ENCODE measurements around the gene OSBPL9. TPM values are rescaled to one million over a fixed set of nuclear protein-coding genes. Genes with fewer than 3 reads are reported as not detected.

OSBPL9 gene, protein sequence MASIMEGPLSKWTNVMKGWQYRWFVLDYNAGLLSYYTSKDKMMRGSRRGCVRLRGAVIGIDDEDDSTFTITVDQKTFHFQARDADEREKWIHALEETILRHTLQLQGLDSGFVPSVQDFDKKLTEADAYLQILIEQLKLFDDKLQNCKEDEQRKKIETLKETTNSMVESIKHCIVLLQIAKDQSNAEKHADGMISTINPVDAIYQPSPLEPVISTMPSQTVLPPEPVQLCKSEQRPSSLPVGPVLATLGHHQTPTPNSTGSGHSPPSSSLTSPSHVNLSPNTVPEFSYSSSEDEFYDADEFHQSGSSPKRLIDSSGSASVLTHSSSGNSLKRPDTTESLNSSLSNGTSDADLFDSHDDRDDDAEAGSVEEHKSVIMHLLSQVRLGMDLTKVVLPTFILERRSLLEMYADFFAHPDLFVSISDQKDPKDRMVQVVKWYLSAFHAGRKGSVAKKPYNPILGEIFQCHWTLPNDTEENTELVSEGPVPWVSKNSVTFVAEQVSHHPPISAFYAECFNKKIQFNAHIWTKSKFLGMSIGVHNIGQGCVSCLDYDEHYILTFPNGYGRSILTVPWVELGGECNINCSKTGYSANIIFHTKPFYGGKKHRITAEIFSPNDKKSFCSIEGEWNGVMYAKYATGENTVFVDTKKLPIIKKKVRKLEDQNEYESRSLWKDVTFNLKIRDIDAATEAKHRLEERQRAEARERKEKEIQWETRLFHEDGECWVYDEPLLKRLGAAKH
- total RNA-seq (10 to 100 TPM; 39.8 to 50.7 (median 43.4) TPM), total RNA-seq (32.7 to 100 (median 80.8) reads per million in 29 experiments)
- 53.4 TPM for total RNA-seq (2013)

DNA sequence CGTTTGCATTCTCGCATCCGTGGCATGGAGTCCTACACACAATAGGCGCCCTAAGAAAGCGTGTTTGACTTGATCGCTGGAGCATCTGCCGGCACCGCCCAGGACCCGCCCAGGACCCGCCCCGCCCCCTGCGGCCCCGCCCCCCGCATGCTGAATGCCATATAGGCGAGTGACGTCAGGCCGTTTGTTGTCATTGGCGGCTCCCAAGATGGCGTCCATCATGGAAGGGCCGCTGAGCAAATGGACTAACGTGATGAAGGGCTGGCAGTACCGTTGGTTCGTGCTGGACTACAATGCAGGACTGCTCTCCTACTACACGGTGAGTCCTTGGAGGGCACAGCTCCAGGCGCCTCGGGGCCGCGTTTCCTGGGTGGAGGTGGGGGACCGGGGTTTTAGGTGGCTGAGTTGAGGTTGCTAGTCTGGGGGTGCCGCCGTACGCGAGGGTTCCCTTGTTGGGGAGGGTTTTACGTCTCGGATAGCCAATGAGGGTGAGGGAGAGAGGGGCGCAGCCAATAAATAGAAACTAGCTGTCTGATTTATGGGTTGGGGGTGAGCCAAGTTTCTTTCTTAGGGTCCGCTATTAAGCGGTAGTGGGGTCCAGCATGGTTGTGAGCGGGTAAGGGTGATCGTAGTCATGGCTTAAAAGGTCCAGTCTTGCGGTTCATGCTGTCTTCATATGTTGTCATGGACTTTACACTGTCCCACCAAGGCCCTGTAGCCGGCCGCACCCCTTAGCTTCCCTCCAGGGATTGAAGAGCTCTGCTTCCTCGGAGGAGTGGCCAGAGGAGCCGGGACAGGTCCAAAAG is at the start of gene OSBPL9:
TSS of gene OSBPL9 (plus strand) at position 190 of the 806 bp plus-strand sequence. CDS start at position 209, 19 bp downstream.
- WGBS (ENCODE audit: insufficient coverage), result 1% methylated on average over 35 of the region's 45 CpGs
- peak; percentile 93 to 95 (median 94) for ATAC-seq (replicated peaks in 1 of 4)
- H3K4me1 ChIP-seq (ENCODE audit: control insufficient read depth in 1 of 2, extremely low read depth in 1 of 2, insufficient read depth in 2 of 2, low read length in 2 of 2), result peaks cover 9 to 15% of the 10 kb centered on the region in 2 experiments
- Mint-ChIP-seq H3K36me3 (peaks cover 4% of the 10 kb centered on the region), H3K4me3 (peak within 1 kb of the TSS; percentile 98 to 99 (median 99)), H3K27ac (peak within 1 kb of the TSS; percentile 96 to 97), H3K4me1 (peaks cover 44 to 57% (median 47%) of the 10 kb centered on the region in 3 donors), H3K9me3 (no peaks in the 10 kb centered on the region), H3K27me3 (no peaks in the 10 kb centered on the region)
- peak within 1 kb of the TSS; percentile 75 to 89 for H3K4me3 ChIP-seq (ENCODE audit: control insufficient read depth in 1 of 2, extremely low read depth in 1 of 2, low read length in 1 of 2)
- H3K36me3 ChIP-seq (ENCODE audit: control insufficient read depth in 2 of 2, extremely low read depth in 1 of 2, insufficient read depth in 1 of 2, low read length in 1 of 2), result no peaks in the 10 kb centered on the region
- CTCF ChIA-PET, result interaction anchor here in 1 of 2 donors (0.5 to 0.6 kb wide), 3 partner anchors 98 to 1308 kb away, joined by 3 read pairs; partner anchors contain the start of gene EPS15
- H3K9me3 ChIP-seq, result no peaks in the 10 kb centered on the region
- H3K27me3 ChIP-seq (replicated peaks in 1 of 2; ENCODE audit: control insufficient read depth in 2 of 2, extremely low read depth in 1 of 2, insufficient read depth in 2 of 2, low read length in 1 of 2), result no peaks in the 10 kb centered on the region
- POLR2A ChIA-PET, result interaction anchor here in 1 of 2 donors (1.1 kb wide), 1 partner anchor 102 kb away, joined by 3 read pairs; no protein-coding TSS in a partner anchor
- H3K27ac ChIP-seq (ENCODE audit: low read length), result peak within 1 kb of the TSS; percentile 59
- DNase-seq, result peak; percentile 76 to 95 (median 87)

DNA sequence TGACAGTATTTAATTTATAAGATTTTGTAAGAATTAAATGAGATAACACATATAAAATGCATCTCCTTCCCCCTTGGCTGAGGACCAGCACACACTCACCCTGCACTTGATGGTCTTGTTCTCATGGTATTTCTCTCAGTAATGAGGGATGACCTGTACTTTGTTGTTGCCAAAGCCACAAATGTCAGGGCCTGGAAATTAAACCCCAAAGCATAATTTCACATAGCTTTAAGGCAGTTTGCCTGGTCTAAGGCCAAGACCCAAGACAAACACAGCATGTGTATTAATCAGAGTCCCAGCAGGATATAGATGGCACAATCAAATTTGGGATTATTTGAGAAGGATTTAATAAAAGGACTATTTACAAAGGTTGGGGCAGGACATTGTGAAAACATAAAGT is 49.2 kb upstream of the OSBPL9 start:
- Mint-ChIP-seq H3K36me3 (no peaks in the 10 kb centered on the region), H3K27ac (peak overlapping the region in 1 of 2 donors; percentile 25), H3K9me3 (no peaks in the 10 kb centered on the region), H3K27me3 (no peaks in the 10 kb centered on the region), H3K4me1 (peaks cover 29 to 47% (median 45%) of the 10 kb centered on the region in 3 donors), H3K4me3 (no peak overlapping the region)
- no peaks in the 10 kb centered on the region for H3K36me3 ChIP-seq (ENCODE audit: control insufficient read depth in 2 of 2, extremely low read depth in 1 of 2, insufficient read depth in 1 of 2, low read length in 1 of 2)
- H3K9me3 ChIP-seq, result no peaks in the 10 kb centered on the region
- ATAC-seq (replicated peaks in 1 of 4) (no peak), DNase-seq (no peak)
- no peak overlapping the region for H3K4me3 ChIP-seq (ENCODE audit: control insufficient read depth in 1 of 2, extremely low read depth in 1 of 2, low read length in 1 of 2)
- no peaks in the 10 kb centered on the region for H3K27me3 ChIP-seq (replicated peaks in 1 of 2; ENCODE audit: control insufficient read depth in 2 of 2, extremely low read depth in 1 of 2, insufficient read depth in 2 of 2, low read length in 1 of 2)
- no peak overlapping the region for H3K27ac ChIP-seq (ENCODE audit: low read length)
- H3K4me1 ChIP-seq (ENCODE audit: control insufficient read depth in 1 of 2, extremely low read depth in 1 of 2, insufficient read depth in 2 of 2, low read length in 2 of 2), result peaks cover 19 to 28% of the 10 kb centered on the region in 2 experiments
- ChIA-PET POLR2A (no interaction called here), CTCF (no interaction called here)

DNA sequence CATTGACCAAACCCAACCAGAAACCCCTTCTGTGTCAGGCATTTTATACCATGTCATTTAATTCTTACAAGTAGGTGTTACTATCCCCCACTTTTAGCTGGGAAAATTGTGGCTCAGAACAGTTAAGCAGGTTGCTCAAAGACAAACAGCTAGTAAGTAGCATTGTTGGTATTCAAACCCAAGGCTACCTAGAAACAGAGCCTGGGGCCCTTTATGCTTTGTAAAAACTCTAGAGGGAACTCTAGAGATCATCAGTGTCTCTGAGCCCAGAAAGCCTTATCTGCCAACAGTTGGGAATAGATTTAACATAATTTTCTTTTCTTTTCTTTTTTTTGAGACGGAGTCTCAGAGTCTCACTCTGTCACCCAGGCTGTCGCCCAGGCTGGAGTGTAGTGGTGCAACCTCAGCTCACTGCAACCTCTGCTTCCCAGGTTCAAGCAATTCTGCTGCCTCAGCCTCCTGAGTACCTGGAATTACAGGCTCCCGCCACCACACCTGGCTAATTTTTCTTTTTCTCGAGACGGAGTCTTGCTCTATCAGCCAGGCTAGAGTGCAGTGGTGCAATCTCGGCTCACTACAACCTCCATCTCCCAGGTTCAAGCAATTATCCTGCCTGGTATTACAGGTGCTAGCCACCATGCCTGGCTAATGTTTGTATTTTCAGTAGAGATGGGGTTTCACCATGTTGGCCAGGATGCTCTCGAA is 48.5 kb upstream of the OSBPL9 start:
- no peaks in the 10 kb centered on the region for H3K27me3 ChIP-seq (replicated peaks in 1 of 2; ENCODE audit: control insufficient read depth in 2 of 2, extremely low read depth in 1 of 2, insufficient read depth in 2 of 2, low read length in 1 of 2)
- no peaks in the 10 kb centered on the region for H3K9me3 ChIP-seq
- ChIA-PET CTCF (interaction anchor here in 1 of 2 donors (1.1 to 1.9 kb wide), 2 partner anchors 199 to 201 kb away, joined by 4 to 7 read pairs; no protein-coding TSS in a partner anchor), POLR2A (no interaction called here)
- H3K27me3 Mint-ChIP-seq, result no peaks in the 10 kb centered on the region
- no peak for DNase-seq
- H3K4me1 ChIP-seq (ENCODE audit: control insufficient read depth in 1 of 2, extremely low read depth in 1 of 2, insufficient read depth in 2 of 2, low read length in 2 of 2), result peaks cover 19 to 28% of the 10 kb centered on the region in 2 experiments
- no peaks in the 10 kb centered on the region for H3K36me3 Mint-ChIP-seq
- H3K4me3 ChIP-seq (ENCODE audit: control insufficient read depth in 1 of 2, extremely low read depth in 1 of 2, low read length in 1 of 2), result no peak overlapping the region
- no peak overlapping the region for H3K4me3 Mint-ChIP-seq
- H3K36me3 ChIP-seq (ENCODE audit: control insufficient read depth in 2 of 2, extremely low read depth in 1 of 2, insufficient read depth in 1 of 2, low read length in 1 of 2), result no peaks in the 10 kb centered on the region
- H3K4me1 Mint-ChIP-seq, result peaks cover 29 to 47% (median 45%) of the 10 kb centered on the region in 3 donors
- H3K27ac Mint-ChIP-seq, result peak overlapping the region; percentile 93
- ATAC-seq (replicated peaks in 1 of 4), result no peak
- no peaks in the 10 kb centered on the region for H3K9me3 Mint-ChIP-seq
- WGBS (ENCODE audit: insufficient coverage), result 95% methylated on average over 4 of the region's 7 CpGs
- H3K27ac ChIP-seq (ENCODE audit: low read length), result peak overlapping the region; percentile 77

DNA sequence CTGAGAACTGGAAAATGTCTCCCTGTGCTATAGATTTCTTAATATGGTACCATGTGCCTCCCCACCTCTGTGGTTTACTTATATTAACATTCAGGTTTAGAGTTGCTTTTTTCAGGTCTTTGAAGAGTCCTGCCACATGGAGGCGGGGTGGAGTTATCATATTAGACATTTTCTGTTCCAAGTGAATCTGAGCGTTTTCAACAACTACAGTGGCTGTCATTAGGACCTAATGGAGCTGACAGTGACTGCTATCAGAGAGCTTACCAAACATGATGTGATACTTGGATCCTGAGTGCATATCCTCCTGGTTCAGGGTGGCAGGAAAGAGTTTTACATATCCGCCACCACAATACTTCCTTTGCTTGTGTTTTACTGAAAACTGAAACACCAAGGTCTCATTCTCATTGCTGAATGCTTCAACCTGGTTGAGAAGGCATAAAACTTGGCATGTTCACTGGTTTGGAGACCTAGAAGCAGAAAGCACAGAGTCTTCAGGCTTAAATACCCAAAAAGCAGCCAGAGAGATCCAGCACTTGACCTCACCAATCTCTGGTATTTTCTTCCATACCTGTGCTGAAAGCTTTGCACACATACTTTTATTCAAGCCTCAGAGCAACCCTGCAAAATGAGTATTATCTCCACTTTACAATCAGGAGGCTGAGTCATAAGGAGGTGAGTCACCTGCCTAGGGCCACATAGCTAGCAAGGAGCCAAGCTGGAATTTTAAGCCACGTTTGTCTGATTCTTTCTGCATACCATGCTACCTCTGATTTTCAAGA is 47.4 kb upstream of the OSBPL9 start:
- Mint-ChIP-seq H3K27me3 (no peaks in the 10 kb centered on the region), H3K4me1 (peaks cover 26 to 40% (median 39%) of the 10 kb centered on the region in 3 donors), H3K4me3 (peak overlapping the region; percentile 41 to 61 (median 45)), H3K36me3 (no peaks in the 10 kb centered on the region), H3K9me3 (no peaks in the 10 kb centered on the region), H3K27ac (peak overlapping the region; percentile 93)
- Histone ChIP-seq H3K27me3 (replicated peaks in 1 of 2; ENCODE audit: control insufficient read depth in 2 of 2, extremely low read depth in 1 of 2, insufficient read depth in 2 of 2, low read length in 1 of 2) (no peaks in the 10 kb centered on the region), H3K9me3 (no peaks in the 10 kb centered on the region), H3K4me3 (ENCODE audit: control insufficient read depth in 1 of 2, extremely low read depth in 1 of 2, low read length in 1 of 2) (no peak overlapping the region), H3K27ac (ENCODE audit: low read length) (peak overlapping the region; percentile 77), H3K4me1 (ENCODE audit: control insufficient read depth in 1 of 2, extremely low read depth in 1 of 2, insufficient read depth in 2 of 2, low read length in 2 of 2) (peaks cover 19 to 28% of the 10 kb centered on the region in 2 experiments), H3K36me3 (ENCODE audit: control insufficient read depth in 2 of 2, extremely low read depth in 1 of 2, insufficient read depth in 1 of 2, low read length in 1 of 2) (no peaks in the 10 kb centered on the region)
- CTCF ChIA-PET, result interaction anchor here in 1 of 2 donors (1.1 to 1.9 kb wide), 2 partner anchors 198 to 200 kb away, joined by 4 to 7 read pairs; no protein-coding TSS in a partner anchor
- POLR2A ChIA-PET, result interaction anchor here in 1 of 2 donors (0.6 kb wide), 1 partner anchor 169 kb away, joined by 3 read pairs; no protein-coding TSS in a partner anchor
- WGBS (ENCODE audit: insufficient coverage), result 7% methylated on average over 3 of the region's 4 CpGs
- ATAC-seq (replicated peaks in 1 of 4) (peak; percentile 87 to 91 (median 90)), DNase-seq (peak in 20 of 35 experiments; percentile 0 to 47 (median 6))

DNA sequence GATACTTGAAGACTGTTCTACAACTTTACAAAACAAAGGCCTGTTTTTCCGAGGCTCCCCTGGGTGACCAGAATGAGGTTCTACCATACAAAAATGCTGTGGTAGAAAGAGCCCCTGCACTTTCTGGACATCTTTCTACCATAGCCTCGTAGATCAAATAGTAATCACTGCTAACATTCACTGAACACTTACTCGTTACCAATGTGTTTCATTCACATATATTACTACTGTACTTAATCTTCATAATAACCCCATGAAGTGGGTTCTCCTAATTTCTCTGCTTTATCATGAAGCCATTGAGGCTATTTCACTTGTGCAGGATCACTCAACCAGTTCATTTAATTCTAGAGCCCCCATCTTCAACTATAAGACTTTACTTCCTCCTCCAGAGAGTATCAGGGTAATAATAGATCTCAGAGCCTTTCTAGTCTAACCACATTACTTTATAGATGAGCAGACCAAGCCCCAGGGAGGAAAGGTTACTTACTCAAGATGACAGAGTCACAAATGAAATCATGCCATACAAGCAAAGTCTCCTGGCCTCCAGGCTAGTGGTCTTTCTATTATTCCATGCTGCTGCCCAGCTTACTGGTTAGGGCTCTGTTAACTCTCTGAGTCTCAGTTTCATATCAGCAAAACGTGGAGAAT is 46.7 kb upstream of the OSBPL9 start:
- peak in 1 of 4 experiments; percentile 7 for ATAC-seq (replicated peaks in 1 of 4)
- CTCF ChIA-PET, result no interaction called here
- H3K4me3 ChIP-seq (ENCODE audit: control insufficient read depth in 1 of 2, extremely low read depth in 1 of 2, low read length in 1 of 2), result no peak overlapping the region

More for the DNA sequence above, 46.7 kb upstream of the OSBPL9 start:
- Mint-ChIP-seq H3K27me3 (no peaks in the 10 kb centered on the region), H3K27ac (peak overlapping the region; percentile 93), H3K4me1 (peaks cover 28 to 44% (median 42%) of the 10 kb centered on the region in 3 donors), H3K9me3 (no peaks in the 10 kb centered on the region), H3K36me3 (no peaks in the 10 kb centered on the region), H3K4me3 (peak overlapping the region in 1 of 3 donors; percentile 45)
- H3K27me3 ChIP-seq (replicated peaks in 1 of 2; ENCODE audit: control insufficient read depth in 2 of 2, extremely low read depth in 1 of 2, insufficient read depth in 2 of 2, low read length in 1 of 2), result no peaks in the 10 kb centered on the region
- no peak for DNase-seq
- 75% methylated on average over 3 of the region's 4 CpGs for WGBS (ENCODE audit: insufficient coverage)
- H3K9me3 ChIP-seq, result no peaks in the 10 kb centered on the region
- H3K27ac ChIP-seq (ENCODE audit: low read length), result peak overlapping the region; percentile 77
- no peaks in the 10 kb centered on the region for H3K36me3 ChIP-seq (ENCODE audit: control insufficient read depth in 2 of 2, extremely low read depth in 1 of 2, insufficient read depth in 1 of 2, low read length in 1 of 2)
- H3K4me1 ChIP-seq (ENCODE audit: control insufficient read depth in 1 of 2, extremely low read depth in 1 of 2, insufficient read depth in 2 of 2, low read length in 2 of 2), result peaks cover 19 to 28% of the 10 kb centered on the region in 2 experiments
- POLR2A ChIA-PET, result no interaction called here
